Measurements from ENCODE around the gene INSYN2B. TPM values are rescaled to one million over a fixed set of nuclear protein-coding genes. Genes with fewer than 3 reads are reported as not detected.

The INSYN2B gene
- total RNA-seq, 1 donor from 2014 or later: 0.35 TPM

- no peaks in the 10 kb centered on the region for H3K9me3 Mint-ChIP-seq
- peaks cover 12% of the 10 kb centered on the region for H3K27me3 Mint-ChIP-seq (ENCODE audit: low read depth)
These were observed 45.3 kb downstream of the INSYN2B start for GRCh38 chr5:169934990-169935389.

GRCh38 chr5:169933616-169934015, 46.7 kb downstream of the INSYN2B start:
- no peak overlapping the region for H3K4me3 Mint-ChIP-seq
- no peaks in the 10 kb centered on the region for H3K4me1 Mint-ChIP-seq
- H3K9me3 Mint-ChIP-seq: no peaks in the 10 kb centered on the region
- no peak overlapping the region for H3K27ac Mint-ChIP-seq (ENCODE audit: unreplicated experiment)
- H3K27me3 Mint-ChIP-seq (ENCODE audit: low read depth): peaks cover 12% of the 10 kb centered on the region
- TF ChIP-seq CTCF (conservative IDR thresholded peaks at IDR 0.05): no peak
- no peaks in the 10 kb centered on the region for H3K36me3 Mint-ChIP-seq (ENCODE audit: low read depth)
- DNase-seq (ENCODE audit: low read depth, low spot score): no peak

More at GRCh38 chr5:169934990-169935389, 45.3 kb downstream of the INSYN2B start:
- no peak for DNase-seq (ENCODE audit: low read depth, low spot score)
- Mint-ChIP-seq H3K4me3 (no peak overlapping the region), H3K36me3 (ENCODE audit: low read depth) (no peaks in the 10 kb centered on the region), H3K27ac (ENCODE audit: unreplicated experiment) (no peak overlapping the region), H3K4me1 (no peaks in the 10 kb centered on the region)
- no peak for TF ChIP-seq CTCF (conservative IDR thresholded peaks at IDR 0.05)

- no peak overlapping the region for H3K27ac Mint-ChIP-seq (ENCODE audit: unreplicated experiment)
- H3K4me1 Mint-ChIP-seq: no peaks in the 10 kb centered on the region
- H3K4me3 Mint-ChIP-seq: no peak overlapping the region
- no peaks in the 10 kb centered on the region for H3K36me3 Mint-ChIP-seq (ENCODE audit: low read depth)
- DNase-seq (ENCODE audit: low read depth, low spot score): no peak
- H3K9me3 Mint-ChIP-seq: no peaks in the 10 kb centered on the region
- H3K27me3 Mint-ChIP-seq (ENCODE audit: low read depth): peaks cover 12% of the 10 kb centered on the region
- TF ChIP-seq CTCF (conservative IDR thresholded peaks at IDR 0.05): no peak
These were observed 47.2 kb downstream of the INSYN2B start for GRCh38 chr5:169933127-169933526.

GRCh38 chr5:169923988-169924387, 56.3 kb downstream of the INSYN2B start:
- no peak for DNase-seq (ENCODE audit: low read depth, low spot score)
- Mint-ChIP-seq H3K4me1 (no peaks in the 10 kb centered on the region), H3K27me3 (ENCODE audit: low read depth) (no peaks in the 10 kb centered on the region), H3K36me3 (ENCODE audit: low read depth) (no peaks in the 10 kb centered on the region), H3K4me3 (no peak overlapping the region), H3K27ac (ENCODE audit: unreplicated experiment) (no peak overlapping the region), H3K9me3 (no peaks in the 10 kb centered on the region)
- no peak for TF ChIP-seq CTCF (conservative IDR thresholded peaks at IDR 0.05)

- no peaks in the 10 kb centered on the region for H3K4me1 Mint-ChIP-seq
- no peak for TF ChIP-seq CTCF (conservative IDR thresholded peaks at IDR 0.05)
- no peak overlapping the region for H3K4me3 Mint-ChIP-seq
- no peaks in the 10 kb centered on the region for H3K9me3 Mint-ChIP-seq
- no peaks in the 10 kb centered on the region for H3K36me3 Mint-ChIP-seq (ENCODE audit: low read depth)
- DNase-seq (ENCODE audit: low read depth, low spot score): no peak
- H3K27ac Mint-ChIP-seq (ENCODE audit: unreplicated experiment): no peak overlapping the region
- H3K27me3 Mint-ChIP-seq (ENCODE audit: low read depth): no peaks in the 10 kb centered on the region
These were observed 57.8 kb downstream of the INSYN2B start for GRCh38 chr5:169922474-169922873.

GRCh38 chr5:169921949-169922348, 58.3 kb downstream of the INSYN2B start:
- no peaks in the 10 kb centered on the region for H3K9me3 Mint-ChIP-seq
- H3K27ac Mint-ChIP-seq (ENCODE audit: unreplicated experiment): no peak overlapping the region
- H3K4me1 Mint-ChIP-seq: no peaks in the 10 kb centered on the region
- TF ChIP-seq CTCF (conservative IDR thresholded peaks at IDR 0.05): no peak
- no peak overlapping the region for H3K4me3 Mint-ChIP-seq
- no peaks in the 10 kb centered on the region for H3K36me3 Mint-ChIP-seq (ENCODE audit: low read depth)
- DNase-seq (ENCODE audit: low read depth, low spot score): no peak
- H3K27me3 Mint-ChIP-seq (ENCODE audit: low read depth): no peaks in the 10 kb centered on the region
